HepG2 (cell line): ENCODE results near the gene PDC. TPM values are rescaled to one million over a fixed set of nuclear protein-coding genes. Genes with fewer than 3 reads are reported as not detected.

Experiments
- ATAC-seq: fragments of 200-7000 bp; cut with Tn5 transposase; 3 replicates; pipeline ENCODE4 v1.9.1; 2020; ENCODE audit warnings: mild to moderate bottlenecking, moderate library complexity
- BruUV-seq: library from RNA; stranded (reverse); fragments of 400-500 nt; replicated peaks from 2 replicates; lab custom pipeline; 2021; lab: Mats Ljungman, UMichigan
- CTCF ChIA-PET: fragments of 300-600 bp; formaldehyde crosslinking; extraction: SDS; loops from one replicate; lab custom pipeline; 2021; ENCODE audit warnings: low total read pairs, inconsistent platforms, low intra/inter-chr PET ratio; lab: Yijun Ruan, JAX
- POLR2A ChIA-PET: fragments of 350-600 bp; sonication (Branson Sonifier 250); formaldehyde crosslinking; loops from one replicate; lab custom pipeline; 2020; ENCODE audit warnings: antibody characterized with exemption, inconsistent platforms; lab: Yijun Ruan, JAX
- DNase-seq: peaks from one replicate; pipeline ENCODE4 v3.0.0-alpha.2; 2015; ENCODE audit warnings: low spot score
- FAIRE-seq: peaks from 3 replicates; lab custom pipeline; 2011; peaks lifted over from hg19 to GRCh38; lab: Jason Lieb, UNC
- H2AFZ ChIP-seq: one replicate; pipeline ENCODE4 v1.6.1; 2011; ENCODE audit warnings: low read length, inconsistent platforms
- H3K27ac ChIP-seq: fragments of 300-600 bp; 3 replicates; pipeline ENCODE4 v1.8.0; 2011; ENCODE audit warnings: mixed run types, mild to moderate bottlenecking, mixed read lengths, low read length, inconsistent platforms; ENCODE audit not compliant: insufficient read depth; ENCODE audit errors: extremely low read length
- H3K27me3 ChIP-seq, 2 experiments: fragments of 200-600 bp in 1 of 2; 2 replicates in 1 of 2; 3 replicates in 1 of 2; pipeline versions ENCODE4 v1.6.0 to v1.8.0; 2011; ENCODE audit warnings: low read length in 2 of 2, mild to moderate bottlenecking in 2 of 2, moderate library complexity in 2 of 2, inconsistent platforms in 1 of 2; ENCODE audit not compliant: insufficient read depth in 2 of 2, control insufficient read depth in 1 of 2
- H3K36me3 ChIP-seq, 2 experiments: fragments of 200-600 bp in 1 of 2; replicated peaks in 1 of 2; 2 replicates in 1 of 2; 3 replicates in 1 of 2; pipeline versions ENCODE4 v1.5.1 to v1.8.0; 2011; ENCODE audit warnings: low read length in 2 of 2, inconsistent platforms in 1 of 2; ENCODE audit not compliant: insufficient read depth in 2 of 2, control insufficient read depth in 1 of 2
- H3K4me1 ChIP-seq: 2 replicates; pipeline ENCODE4 v1.5.1; 2012; ENCODE audit warnings: low read length, inconsistent platforms; ENCODE audit not compliant: insufficient read depth
- H3K4me2 ChIP-seq: 2 replicates; pipeline ENCODE4 v1.6.0; 2011; ENCODE audit warnings: low read depth, low read length, inconsistent platforms
- H3K4me3 ChIP-seq, 3 experiments: fragments of 200-600 bp in 1 of 3; sonication (generic), shearing (Covaris generic) in 1 of 3; replicated peaks in 1 of 3; 2 replicates each; pipeline ENCODE4 v1.5.1; 2011 to 2016; ENCODE audit warnings: low read length in 3 of 3, inconsistent platforms in 2 of 3, low read depth in 2 of 3, mild to moderate bottlenecking in 2 of 3, control low read depth in 1 of 3, mixed read lengths in 1 of 3; ENCODE audit not compliant: insufficient read depth in 1 of 3
- H3K79me2 ChIP-seq: one replicate; pipeline ENCODE4 v1.6.1; 2011; ENCODE audit warnings: low read length, inconsistent platforms; ENCODE audit not compliant: insufficient read depth
- H3K9ac ChIP-seq: 2 replicates; pipeline ENCODE4 v1.6.0; 2011; ENCODE audit warnings: mild to moderate bottlenecking, low read depth, low read length, inconsistent platforms; ENCODE audit not compliant: insufficient read depth
- H3K9me3 ChIP-seq: 2 replicates; pipeline ENCODE4 v1.5.1; 2012; ENCODE audit warnings: mild to moderate bottlenecking, low read length
- H4K20me1 ChIP-seq: 2 replicates; pipeline ENCODE4 v1.6.0; 2011; ENCODE audit warnings: inconsistent platforms, mild to moderate bottlenecking, low read length, moderate library complexity; ENCODE audit not compliant: insufficient read depth
- HOXD1 ChIP-seq: sonication (generic); formaldehyde crosslinking; IDR thresholded peaks from 2 replicates; pipeline ENCODE4 v1.5.0; 2020; ENCODE audit warnings: missing genetic modification reagents
- KDM2A ChIP-seq: sonication (generic); formaldehyde crosslinking; IDR thresholded peaks from 2 replicates; pipeline ENCODE4 v1.4.0; 2020; ENCODE audit warnings: low read depth, missing genetic modification reagents, borderline replicate concordance
- NCOA5 ChIP-seq: sonication (generic); formaldehyde crosslinking; IDR thresholded peaks from 2 replicates; pipeline ENCODE4 v1.4.0; 2020; ENCODE audit warnings: missing genetic modification reagents
- RARA ChIP-seq: IDR thresholded peaks from 2 replicates; pipeline ENCODE4 v1.6.1; 2016; ENCODE audit warnings: missing genetic modification reagents, missing compliant biosample characterization
- RBM22 ChIP-seq: fragments of 200-400 bp; formaldehyde crosslinking; optimal IDR thresholded peaks from 2 replicates; pipeline ENCODE3; 2017; ENCODE audit warnings: mild to moderate bottlenecking, low read length, moderate library complexity
- SP1 ChIP-seq, 2 experiments: fragments of 450-650 bp in 1 of 2; sonication (generic) in 1 of 2; formaldehyde crosslinking in 1 of 2; IDR thresholded peaks; 2 replicates each; pipeline versions ENCODE4 v1.4.0 to v1.6.1; 2016 to 2020; ENCODE audit warnings: missing genetic modification reagents in 1 of 2
- STAG1 ChIP-seq: sonication (generic); formaldehyde crosslinking; IDR thresholded peaks from 2 replicates; pipeline ENCODE4 v1.4.0; 2020; ENCODE audit warnings: missing genetic modification reagents
- ZNF101 ChIP-seq: sonication (generic); formaldehyde crosslinking; IDR thresholded peaks from 2 replicates; pipeline ENCODE4 v1.4.0; 2020; ENCODE audit warnings: mild to moderate bottlenecking, low read depth, missing genetic modification reagents, borderline replicate concordance
- ZNF282 ChIP-seq: fragments of 450-650 bp; IDR thresholded peaks from 2 replicates; pipeline ENCODE4 v1.6.1; 2018; ENCODE audit not compliant: partially characterized antibody
- ZNF333 ChIP-seq: sonication (generic); formaldehyde crosslinking; IDR thresholded peaks from 2 replicates; pipeline ENCODE4 v1.4.0; 2020; ENCODE audit warnings: mild to moderate bottlenecking, missing genetic modification reagents, borderline replicate concordance
- ZNF510 ChIP-seq: sonication (generic); formaldehyde crosslinking; IDR thresholded peaks from 2 replicates; pipeline ENCODE4 v1.4.0; 2020; ENCODE audit warnings: low read depth, mild to moderate bottlenecking, missing genetic modification reagents
- WGBS: methylation state at CpG from one replicate; pipeline ENCODE4 v1.1.6; 2017; ENCODE audit warnings: low lambda C conversion rate; 5-methylcytosine and 5-hydroxymethylcytosine counted together
- in situ Hi-C: cut with HindIII; loops from 2 replicates; pipeline ENCODE4 v1.10.0; 2017; ENCODE audit warnings: low pct_unique_long_range_greater_than_20kb; ENCODE audit not compliant: extremely low pct_ligation_motif_present
- intact Hi-C: fragments of 100-400 bp; cut with micrococcal nuclease; formaldehyde crosslinking; loops from one replicate; pipeline ENCODE4 v1.10.0; 2022; ENCODE audit not compliant: unreplicated experiment
- polyA plus RNA-seq, 8 experiments: library from polyadenylated mRNA; depleted of rRNA in 3 of 8; stranded (reverse) in 7 of 8; unstranded in 1 of 8; fragments of >200 nt; fragmentation: Illumina TruSeq in 4 of 8; extraction: Trizol in 4 of 8; gene quantifications; 2 replicates each; pipeline versions ENCODE4 v1.2.1 to v1.2.3, GENCODE V29; 2011 to 2016; ENCODE audit warnings: low read depth in 4 of 8, missing spikeins in 1 of 8, mixed read lengths in 1 of 8; ENCODE audit not compliant: insufficient read depth in 1 of 8
- total RNA-seq, 5 experiments: library from RNA; depleted of rRNA; stranded (reverse); fragments of >200 nt; fragmentation: Illumina TruSeq; extraction: Trizol; gene quantifications; 2 replicates each; pipeline ENCODE4 v1.2.3, GENCODE V29; 2016; ENCODE audit warnings: low read depth in 1 of 5
- TF ChIP-seq, protein P1 (sequence below): sonication (generic); formaldehyde crosslinking; IDR thresholded peaks from 2 replicates; pipeline ENCODE4 v1.4.0; 2020; ENCODE audit warnings: missing genetic modification reagents
- TF ChIP-seq, protein P2 (sequence below): sonication (generic); formaldehyde crosslinking; conservative IDR thresholded peaks from 2 replicates; pipeline ENCODE4 v1.8.0; 2022; ENCODE audit warnings: missing genetic modification reagents

Gene PDC
- total and polyA plus RNA-seq, 2 of the 13 experiments (the other 11 are each of a cell fraction or from before 2014, with no cell fraction given), result not detected

DNA sequence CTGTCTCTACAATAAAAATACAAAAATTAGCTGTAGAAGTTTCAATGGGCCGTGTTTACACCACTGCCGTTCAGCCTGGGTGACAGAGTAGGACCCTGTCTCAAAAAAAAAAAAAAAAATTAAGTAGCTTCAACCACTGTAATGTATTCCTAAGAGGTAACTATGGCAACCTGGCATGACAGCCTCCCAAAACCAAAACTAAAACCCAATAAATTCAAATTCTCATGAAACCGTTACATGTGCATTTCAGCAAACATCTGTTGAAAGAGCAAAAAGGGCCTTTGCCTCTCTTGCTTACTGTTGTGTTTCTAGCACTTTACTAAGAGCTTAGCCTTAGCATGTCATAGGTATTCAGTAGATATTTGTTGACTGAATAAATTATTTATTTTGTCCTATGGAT, 51.8 kb downstream of the PDC start:
- H3K9me3 ChIP-seq, result no peaks in the 10 kb centered on the region
- peaks cover 2 to 39% of the 10 kb centered on the region in 2 experiments; a peak in 4 of 5 replicates for H3K36me3 ChIP-seq
- H4K20me1 ChIP-seq, result no peaks in the 10 kb centered on the region
- FAIRE-seq (no peak), DNase-seq (no peak), ATAC-seq (no peak)
- H3K27ac ChIP-seq, result no peak overlapping the region
- H3K79me2 ChIP-seq, result no peaks in the 10 kb centered on the region
- ChIA-PET CTCF (no interaction called here), POLR2A (no interaction called here)
- no peaks in the 10 kb centered on the region for H3K4me1 ChIP-seq
- 94% methylated on average over 3 of the region's 3 CpGs for WGBS
- no peak overlapping the region for H3K9ac ChIP-seq
- intact Hi-C loops, result no loop called here
- no peak overlapping the region for H3K4me2 ChIP-seq
- in situ Hi-C loops, result no loop called here
- TF ChIP-seq NCOA5 (CRISPR knock-in tag) (no peak), ZNF282 (no peak), RBM22 (no peak), ZNF333 (no peak)
- no peaks in the 10 kb centered on the region for H3K27me3 ChIP-seq
- no peak overlapping the region for H2AFZ ChIP-seq
- H3K4me3 ChIP-seq, result no peak overlapping the region
- no TSS peak for BruUV-seq

DNA sequence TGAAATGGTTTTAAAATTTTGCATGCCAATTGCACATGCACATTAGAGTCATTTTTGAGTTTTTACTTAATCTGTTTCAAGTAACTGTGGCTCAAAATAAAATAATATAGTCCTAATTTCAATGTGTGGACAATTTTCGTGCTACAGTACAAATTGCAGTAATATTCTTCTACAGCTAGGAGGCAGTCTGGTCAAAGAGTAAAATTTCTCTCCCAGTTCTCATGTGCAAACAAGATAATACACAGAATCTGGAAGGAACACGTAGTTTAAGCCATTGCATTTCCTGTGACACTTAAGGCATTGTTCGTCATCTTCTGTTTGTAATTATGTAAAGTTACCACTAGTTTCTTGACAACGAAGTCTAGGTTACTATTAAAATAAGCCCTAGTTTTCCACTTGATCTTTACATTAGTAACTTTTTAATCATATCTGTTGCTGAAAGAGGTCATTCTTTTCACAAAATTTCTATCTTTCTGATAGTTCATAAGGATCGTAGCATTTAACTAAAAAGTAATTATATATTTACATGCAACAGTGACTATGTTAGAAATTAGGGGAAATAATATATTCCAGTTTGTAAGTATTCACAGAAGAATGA, 56.4 kb downstream of the PDC start:
- intact Hi-C loops, result loop anchor here (1.0 kb wide), 1 partner anchor 582 kb away; no protein-coding TSS in a partner anchor
- WGBS, result 83% methylated on average over 5 of the region's 5 CpGs
- Histone ChIP-seq H4K20me1 (no peaks in the 10 kb centered on the region), H3K4me1 (no peaks in the 10 kb centered on the region), H2AFZ (no peak overlapping the region), H3K27me3 (no peaks in the 10 kb centered on the region), H3K4me2 (no peak overlapping the region), H3K9me3 (no peaks in the 10 kb centered on the region), H3K36me3 (peaks cover 2 to 44% of the 10 kb centered on the region in 2 experiments; a peak in 4 of 5 replicates), H3K27ac (no peak overlapping the region), H3K4me3 (no peak overlapping the region), H3K79me2 (no peaks in the 10 kb centered on the region), H3K9ac (no peak overlapping the region)
- BruUV-seq, result no TSS peak
- FAIRE-seq (peak; percentile 18), ATAC-seq (no peak; the same call in 2 of the 3 replicates), DNase-seq (peak; percentile 27)
- ChIA-PET POLR2A (no interaction called here), CTCF (no interaction called here)
- in situ Hi-C loops, result no loop called here
- no peak for TF ChIP-seq SP1 (IDR thresholded peaks at IDR 0.05)
- TF ChIP-seq SP1 (CRISPR knock-in tag; IDR thresholded peaks at IDR 0.05), result no peak
- TF ChIP-seq STAG1 (CRISPR knock-in tag), result peak; percentile 39
- TF ChIP-seq, protein P1, sequence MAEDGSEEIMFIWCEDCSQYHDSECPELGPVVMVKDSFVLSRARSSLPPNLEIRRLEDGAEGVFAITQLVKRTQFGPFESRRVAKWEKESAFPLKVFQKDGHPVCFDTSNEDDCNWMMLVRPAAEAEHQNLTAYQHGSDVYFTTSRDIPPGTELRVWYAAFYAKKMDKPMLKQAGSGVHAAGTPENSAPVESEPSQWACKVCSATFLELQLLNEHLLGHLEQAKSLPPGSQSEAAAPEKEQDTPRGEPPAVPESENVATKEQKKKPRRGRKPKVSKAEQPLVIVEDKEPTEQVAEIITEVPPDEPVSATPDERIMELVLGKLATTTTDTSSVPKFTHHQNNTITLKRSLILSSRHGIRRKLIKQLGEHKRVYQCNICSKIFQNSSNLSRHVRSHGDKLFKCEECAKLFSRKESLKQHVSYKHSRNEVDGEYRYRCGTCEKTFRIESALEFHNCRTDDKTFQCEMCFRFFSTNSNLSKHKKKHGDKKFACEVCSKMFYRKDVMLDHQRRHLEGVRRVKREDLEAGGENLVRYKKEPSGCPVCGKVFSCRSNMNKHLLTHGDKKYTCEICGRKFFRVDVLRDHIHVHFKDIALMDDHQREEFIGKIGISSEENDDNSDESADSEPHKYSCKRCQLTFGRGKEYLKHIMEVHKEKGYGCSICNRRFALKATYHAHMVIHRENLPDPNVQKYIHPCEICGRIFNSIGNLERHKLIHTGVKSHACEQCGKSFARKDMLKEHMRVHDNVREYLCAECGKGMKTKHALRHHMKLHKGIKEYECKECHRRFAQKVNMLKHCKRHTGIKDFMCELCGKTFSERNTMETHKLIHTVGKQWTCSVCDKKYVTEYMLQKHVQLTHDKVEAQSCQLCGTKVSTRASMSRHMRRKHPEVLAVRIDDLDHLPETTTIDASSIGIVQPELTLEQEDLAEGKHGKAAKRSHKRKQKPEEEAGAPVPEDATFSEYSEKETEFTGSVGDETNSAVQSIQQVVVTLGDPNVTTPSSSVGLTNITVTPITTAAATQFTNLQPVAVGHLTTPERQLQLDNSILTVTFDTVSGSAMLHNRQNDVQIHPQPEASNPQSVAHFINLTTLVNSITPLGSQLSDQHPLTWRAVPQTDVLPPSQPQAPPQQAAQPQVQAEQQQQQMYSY (CRISPR knock-in tag), result no peak
- TF ChIP-seq KDM2A, result no peak
- TF ChIP-seq, protein P2, sequence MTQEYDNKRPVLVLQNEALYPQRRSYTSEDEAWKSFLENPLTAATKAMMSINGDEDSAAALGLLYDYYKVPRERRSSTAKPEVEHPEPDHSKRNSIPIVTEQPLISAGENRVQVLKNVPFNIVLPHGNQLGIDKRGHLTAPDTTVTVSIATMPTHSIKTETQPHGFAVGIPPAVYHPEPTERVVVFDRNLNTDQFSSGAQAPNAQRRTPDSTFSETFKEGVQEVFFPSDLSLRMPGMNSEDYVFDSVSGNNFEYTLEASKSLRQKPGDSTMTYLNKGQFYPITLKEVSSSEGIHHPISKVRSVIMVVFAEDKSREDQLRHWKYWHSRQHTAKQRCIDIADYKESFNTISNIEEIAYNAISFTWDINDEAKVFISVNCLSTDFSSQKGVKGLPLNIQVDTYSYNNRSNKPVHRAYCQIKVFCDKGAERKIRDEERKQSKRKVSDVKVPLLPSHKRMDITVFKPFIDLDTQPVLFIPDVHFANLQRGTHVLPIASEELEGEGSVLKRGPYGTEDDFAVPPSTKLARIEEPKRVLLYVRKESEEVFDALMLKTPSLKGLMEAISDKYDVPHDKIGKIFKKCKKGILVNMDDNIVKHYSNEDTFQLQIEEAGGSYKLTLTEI (CRISPR knock-in tag), result no peak
- no peak for TF ChIP-seq ZNF510 (CRISPR knock-in tag)
- TF ChIP-seq RARA, result no peak
- no peak for TF ChIP-seq HOXD1
- no peak for TF ChIP-seq ZNF101
